GM12891 (cell line): ENCODE results near the gene PTPRD.

ENCODE experiments used
- POLR2A ChIP-seq: IDR thresholded peaks from 2 replicates; pipeline ENCODE4 v1.6.1; 2011; ENCODE audit warnings: low read depth, low read length, control low read depth
- POLR2AphosphoS5 ChIP-seq: IDR thresholded peaks from 2 replicates; pipeline ENCODE4 v1.6.1; 2011; ENCODE audit warnings: low read depth, low read length, control low read depth
- POU2F2 ChIP-seq: IDR thresholded peaks from 2 replicates; pipeline ENCODE4 v1.6.1; 2011; ENCODE audit warnings: low read depth, mild to moderate bottlenecking, control low read depth, low read length, moderate library complexity
- SPI1 ChIP-seq: IDR thresholded peaks from 2 replicates; pipeline ENCODE4 v1.6.1; 2011; ENCODE audit warnings: low read depth, low read length, control low read depth
- TAF1 ChIP-seq: IDR thresholded peaks from 2 replicates; pipeline ENCODE4 v1.6.1; 2011; ENCODE audit warnings: low read depth, low read length, control low read depth

- TF ChIP-seq TAF1, result no peak
- TF ChIP-seq POLR2AphosphoS5, result no peak
- no peak for TF ChIP-seq POLR2A
- TF ChIP-seq SPI1, result no peak
- no peak for TF ChIP-seq POU2F2
Measured at GRCh38 chr9:10050016-10050415, 562.8 kb downstream of the PTPRD start.
